ENCODE measurements around the gene PLEK2.

PLEK2 gene

GRCh38 chr14:67359775-67360469, 52.0 kb downstream of the PLEK2 start, which contains the start of the genes ATP6V1D and EIF2S1:
Gene ATP6V1D (minus strand): TSS chr14:67359804. CDS start chr14:67359698, 106 bp downstream.
Gene EIF2S1 (plus strand): TSS chr14:67360328. CDS start chr14:67364768, 4,440 bp downstream.
- peak within 1 kb of the TSS; percentile 95 for H3K9ac ChIP-seq (ENCODE audit: low read length)
- peak within 1 kb of the TSS; percentile 67 for H4K91ac ChIP-seq (ENCODE audit: low read length)
- peak within 1 kb of the TSS; percentile 31 for H2AK5ac ChIP-seq (ENCODE audit: low read length, severe bottlenecking)
- H3K23ac ChIP-seq (ENCODE audit: low read length in 2 of 2): peak within 1 kb of the TSS in 1 of 2 experiments; percentile 89
- H2BK15ac ChIP-seq (ENCODE audit: low read depth, poor library complexity, severe bottlenecking): peak within 1 kb of the TSS; percentile 41
- peak within 1 kb of the TSS; percentile 89 to 95 for H3K4ac ChIP-seq (ENCODE audit: low read depth in 1 of 2, low read length in 2 of 2)
- no peaks in the 10 kb centered on the region for H3K27me3 ChIP-seq (ENCODE audit: control insufficient read depth in 1 of 2, insufficient read depth in 1 of 2, low read length in 2 of 2)
- H2AFZ ChIP-seq (ENCODE audit: low read depth, low read length): peak within 1 kb of the TSS; percentile 69
- WGBS: under 1% methylated on average over 47 of the region's 47 CpGs
- peak; percentile 100 for DNase-seq
- peak within 1 kb of the TSS; percentile 85 for H2BK5ac ChIP-seq (ENCODE audit: low read depth, low read length, poor library complexity, severe bottlenecking)
- peaks cover 3% of the 10 kb centered on the region for H3K79me1 ChIP-seq (replicated peaks; ENCODE audit: low read length, poor library complexity, severe bottlenecking)
- no peaks in the 10 kb centered on the region for H3K9me3 ChIP-seq (ENCODE audit: control insufficient read depth, low read length)
- H3K4me2 ChIP-seq (ENCODE audit: low read length, poor library complexity, severe bottlenecking): peak within 1 kb of the TSS; percentile 94
- peak within 1 kb of the TSS; percentile 79 to 87 for H3K18ac ChIP-seq (ENCODE audit: low read depth in 1 of 2, low read length in 2 of 2)
- peak within 1 kb of the TSS in 1 of 2 experiments; percentile 54 for H2BK12ac ChIP-seq (ENCODE audit: low read length in 2 of 2)
- H3K4me1 ChIP-seq (ENCODE audit: control insufficient read depth, insufficient read depth, low read depth, low read length): peaks cover 8% of the 10 kb centered on the region
- peaks cover 0 to 17% of the 10 kb centered on the region in 2 experiments for H3K36me3 ChIP-seq (ENCODE audit: control insufficient read depth in 1 of 2, insufficient read depth in 2 of 2, low read depth in 1 of 2, low read length in 2 of 2)
- peak within 1 kb of the TSS; percentile 98 for H3K27ac ChIP-seq (ENCODE audit: low read length, poor library complexity, severe bottlenecking)
- peak within 1 kb of the TSS; percentile 71 for H2BK120ac ChIP-seq (ENCODE audit: low read depth, low read length)
- peak within 1 kb of the TSS; percentile 74 to 94 for H3K4me3 ChIP-seq (ENCODE audit: insufficient read depth in 1 of 2, low read depth in 1 of 2, low read length in 2 of 2)
- H3K14ac ChIP-seq (ENCODE audit: low read length in 2 of 2): peak within 1 kb of the TSS; percentile 77 to 92
- peak within 1 kb of the TSS; percentile 72 for H4K8ac ChIP-seq (ENCODE audit: low read length)

- H3K27me3 ChIP-seq (ENCODE audit: control insufficient read depth in 1 of 2, insufficient read depth in 1 of 2, low read length in 2 of 2): no peaks in the 10 kb centered on the region
- H3K79me1 ChIP-seq (replicated peaks; ENCODE audit: low read length, poor library complexity, severe bottlenecking): peaks cover 1% of the 10 kb centered on the region
- H4K8ac ChIP-seq (ENCODE audit: low read length): peak overlapping the region; percentile 72
- H2AFZ ChIP-seq (ENCODE audit: low read depth, low read length): peak overlapping the region; percentile 69
- H3K4me3 ChIP-seq (ENCODE audit: insufficient read depth in 1 of 2, low read depth in 1 of 2, low read length in 2 of 2): peak overlapping the region; percentile 74 to 94
- peak overlapping the region in 1 of 2 experiments; percentile 77 for H3K14ac ChIP-seq (ENCODE audit: low read length in 2 of 2)
- H3K36me3 ChIP-seq (ENCODE audit: control insufficient read depth in 1 of 2, insufficient read depth in 2 of 2, low read depth in 1 of 2, low read length in 2 of 2): peaks cover 0 to 10% of the 10 kb centered on the region in 2 experiments
- H3K27ac ChIP-seq (ENCODE audit: low read length, poor library complexity, severe bottlenecking): peak overlapping the region; percentile 98
- peak overlapping the region; percentile 58 for H3K4me2 ChIP-seq (ENCODE audit: low read length, poor library complexity, severe bottlenecking)
- H2BK5ac ChIP-seq (ENCODE audit: low read depth, low read length, poor library complexity, severe bottlenecking): peak overlapping the region; percentile 80
- peak overlapping the region; percentile 54 to 95 for H3K4ac ChIP-seq (ENCODE audit: low read depth in 1 of 2, low read length in 2 of 2)
- no peaks in the 10 kb centered on the region for H3K9me3 ChIP-seq (ENCODE audit: control insufficient read depth, low read length)
- peaks cover 8% of the 10 kb centered on the region for H3K4me1 ChIP-seq (ENCODE audit: control insufficient read depth, insufficient read depth, low read depth, low read length)
- H2BK12ac ChIP-seq (ENCODE audit: low read length in 2 of 2): no peak overlapping the region
- peak overlapping the region; percentile 52 to 64 for H3K18ac ChIP-seq (ENCODE audit: low read depth in 1 of 2, low read length in 2 of 2)
- H2AK5ac ChIP-seq (ENCODE audit: low read length, severe bottlenecking): no peak overlapping the region
- H3K23ac ChIP-seq (ENCODE audit: low read length in 2 of 2): no peak overlapping the region
- H2BK120ac ChIP-seq (ENCODE audit: low read depth, low read length): peak overlapping the region; percentile 71
- 3% methylated on average over 38 of the region's 38 CpGs for WGBS
- H3K9ac ChIP-seq (ENCODE audit: low read length): peak overlapping the region; percentile 95
- peak; percentile 76 for DNase-seq
- H4K91ac ChIP-seq (ENCODE audit: low read length): no peak overlapping the region
- H2BK15ac ChIP-seq (ENCODE audit: low read depth, poor library complexity, severe bottlenecking): no peak overlapping the region
Observed at GRCh38 chr14:67358924-67359774, 52.8 kb downstream of the PLEK2 start.

DNA sequence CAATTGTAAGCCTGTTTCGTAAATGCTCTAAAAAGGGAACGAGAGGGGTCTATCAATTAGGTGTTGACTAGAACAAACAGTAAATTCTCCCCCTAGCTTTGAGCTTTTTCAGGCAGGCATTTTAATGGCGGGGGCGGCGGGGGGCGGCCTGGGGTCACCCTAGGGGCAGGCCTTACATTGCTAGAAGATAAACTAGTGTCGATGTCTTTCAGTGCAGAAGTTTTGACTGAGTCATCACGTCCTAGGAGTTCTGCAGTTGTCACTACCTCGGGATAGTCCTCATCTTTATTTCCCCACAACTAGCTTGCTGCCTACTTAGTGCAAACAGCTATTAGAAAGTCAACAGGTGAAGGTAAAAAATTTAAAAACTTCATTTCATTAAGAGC, 54.0 kb downstream of the PLEK2 start:
- Histone ChIP-seq H2BK5ac (ENCODE audit: low read depth, low read length, poor library complexity, severe bottlenecking) (no peak overlapping the region), H3K9me3 (ENCODE audit: control insufficient read depth, low read length) (no peaks in the 10 kb centered on the region), H3K18ac (ENCODE audit: low read depth in 1 of 2, low read length in 2 of 2) (no peak overlapping the region), H3K27ac (ENCODE audit: low read length, poor library complexity, severe bottlenecking) (no peak overlapping the region), H2BK12ac (ENCODE audit: low read length in 2 of 2) (no peak overlapping the region), H3K27me3 (ENCODE audit: control insufficient read depth in 1 of 2, insufficient read depth in 1 of 2, low read length in 2 of 2) (no peaks in the 10 kb centered on the region), H2BK120ac (ENCODE audit: low read depth, low read length) (no peak overlapping the region), H2AFZ (ENCODE audit: low read depth, low read length) (no peak overlapping the region), H3K14ac (ENCODE audit: low read length in 2 of 2) (no peak overlapping the region), H3K4me1 (ENCODE audit: control insufficient read depth, insufficient read depth, low read depth, low read length) (peaks cover 8% of the 10 kb centered on the region), H4K91ac (ENCODE audit: low read length) (no peak overlapping the region), H2AK5ac (ENCODE audit: low read length, severe bottlenecking) (no peak overlapping the region), H3K4ac (ENCODE audit: low read depth in 1 of 2, low read length in 2 of 2) (no peak overlapping the region), H3K4me3 (ENCODE audit: insufficient read depth in 1 of 2, low read depth in 1 of 2, low read length in 2 of 2) (peak overlapping the region in 1 of 2 experiments; percentile 94), H3K36me3 (ENCODE audit: control insufficient read depth in 1 of 2, insufficient read depth in 2 of 2, low read depth in 1 of 2, low read length in 2 of 2) (peaks cover 0 to 13% of the 10 kb centered on the region in 2 experiments), H3K9ac (ENCODE audit: low read length) (peak overlapping the region; percentile 95), H3K4me2 (ENCODE audit: low read length, poor library complexity, severe bottlenecking) (peak overlapping the region; percentile 58), H3K79me1 (replicated peaks; ENCODE audit: low read length, poor library complexity, severe bottlenecking) (peaks cover 8% of the 10 kb centered on the region), H2BK15ac (ENCODE audit: low read depth, poor library complexity, severe bottlenecking) (no peak overlapping the region), H3K23ac (ENCODE audit: low read length in 2 of 2) (no peak overlapping the region), H4K8ac (ENCODE audit: low read length) (no peak overlapping the region)
- 87% methylated on average over 6 of the region's 9 CpGs for WGBS
- DNase-seq: peak; percentile 38
